GM23338 (cell line): Measurements from ENCODE around the gene NTM.

Experiments used
- CREB1 ChIP-seq: fragments of 250-450 bp; sonication (Bioruptor Pico); IDR thresholded peaks from 2 replicates; pipeline ENCODE4 v1.5.0; 2020; ENCODE audit warnings: low read depth, mild to moderate bottlenecking, moderate library complexity
- EZH2 ChIP-seq: fragments of 200-600 bp; sonication (generic); IDR thresholded peaks from one replicate; pipeline ENCODE4 v1.8.0; 2017; ENCODE audit warnings: antibody characterized with exemption, mild to moderate bottlenecking, low read depth; ENCODE audit not compliant: unreplicated experiment
- EZH2phosphoT487 ChIP-seq: fragments of 200-600 bp; sonication (generic); IDR thresholded peaks from one replicate; pipeline ENCODE4 v1.8.1; 2018; ENCODE audit warnings: antibody characterized with exemption; ENCODE audit not compliant: unreplicated experiment
- JUNB ChIP-seq: IDR thresholded peaks from one replicate; pipeline ENCODE4 v1.6.1; 2016; ENCODE audit warnings: antibody characterized with exemption; ENCODE audit not compliant: unreplicated experiment
- NANOG ChIP-seq: IDR thresholded peaks from 2 replicates; pipeline ENCODE4 v1.6.1; 2016; ENCODE audit warnings: antibody characterized with exemption, borderline replicate concordance
- POLR2AphosphoS5 ChIP-seq: IDR thresholded peaks from 2 replicates; pipeline ENCODE4 v1.6.1; 2016; ENCODE audit warnings: antibody characterized with exemption, low read depth
- STAT1 ChIP-seq: IDR thresholded peaks from one replicate; pipeline ENCODE4 v1.6.1; 2016; ENCODE audit warnings: antibody characterized with exemption; ENCODE audit not compliant: unreplicated experiment
- ZNF114 ChIP-seq: fragments of 250-450 bp; sonication (Bioruptor Pico); IDR thresholded peaks from 2 replicates; pipeline ENCODE4 v1.5.0; 2020; ENCODE audit warnings: mild to moderate bottlenecking, moderate library complexity
- TF ChIP-seq, protein P1 (sequence below), 2 experiments: fragments of 200-600 bp in 1 of 2; sonication (generic) in 1 of 2; conservative IDR thresholded peaks; 2 replicates each; pipeline versions ENCODE4 v1.5.1 to v1.6.1; 2016 to 2017; ENCODE audit warnings: antibody characterized with exemption in 2 of 2, low read depth in 2 of 2, mild to moderate bottlenecking in 2 of 2, moderate library complexity in 1 of 2
- TF ChIP-seq, protein P2 (sequence below): IDR thresholded peaks from one replicate; pipeline ENCODE4 v1.6.1; 2018; ENCODE audit warnings: antibody characterized with exemption; ENCODE audit not compliant: unreplicated experiment

DNA sequence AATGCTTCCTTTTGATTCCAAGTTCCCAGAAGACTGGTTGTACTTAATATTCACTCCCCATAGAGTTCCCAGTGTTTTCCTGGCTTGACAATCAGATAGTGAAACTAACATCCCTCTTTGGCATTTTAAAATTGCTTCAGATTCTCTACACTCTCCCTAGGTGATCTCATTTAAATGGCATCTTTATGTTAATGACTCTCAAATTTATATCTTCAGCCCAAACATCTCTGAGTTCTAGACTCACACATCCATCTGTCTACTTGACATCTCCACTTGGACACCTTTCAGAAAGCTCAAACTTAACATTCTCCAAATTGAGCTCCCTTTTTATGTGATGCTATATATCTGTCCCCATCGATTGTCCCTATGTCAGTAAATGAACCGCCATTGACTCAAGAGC, 232.0 kb downstream of the NTM start:
- TF ChIP-seq, protein P1, sequence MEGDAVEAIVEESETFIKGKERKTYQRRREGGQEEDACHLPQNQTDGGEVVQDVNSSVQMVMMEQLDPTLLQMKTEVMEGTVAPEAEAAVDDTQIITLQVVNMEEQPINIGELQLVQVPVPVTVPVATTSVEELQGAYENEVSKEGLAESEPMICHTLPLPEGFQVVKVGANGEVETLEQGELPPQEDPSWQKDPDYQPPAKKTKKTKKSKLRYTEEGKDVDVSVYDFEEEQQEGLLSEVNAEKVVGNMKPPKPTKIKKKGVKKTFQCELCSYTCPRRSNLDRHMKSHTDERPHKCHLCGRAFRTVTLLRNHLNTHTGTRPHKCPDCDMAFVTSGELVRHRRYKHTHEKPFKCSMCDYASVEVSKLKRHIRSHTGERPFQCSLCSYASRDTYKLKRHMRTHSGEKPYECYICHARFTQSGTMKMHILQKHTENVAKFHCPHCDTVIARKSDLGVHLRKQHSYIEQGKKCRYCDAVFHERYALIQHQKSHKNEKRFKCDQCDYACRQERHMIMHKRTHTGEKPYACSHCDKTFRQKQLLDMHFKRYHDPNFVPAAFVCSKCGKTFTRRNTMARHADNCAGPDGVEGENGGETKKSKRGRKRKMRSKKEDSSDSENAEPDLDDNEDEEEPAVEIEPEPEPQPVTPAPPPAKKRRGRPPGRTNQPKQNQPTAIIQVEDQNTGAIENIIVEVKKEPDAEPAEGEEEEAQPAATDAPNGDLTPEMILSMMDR (conservative IDR thresholded peaks at IDR 0.05; ENCODE audit: low read depth in 2 of 2) = no peak
- TF ChIP-seq, protein P2, sequence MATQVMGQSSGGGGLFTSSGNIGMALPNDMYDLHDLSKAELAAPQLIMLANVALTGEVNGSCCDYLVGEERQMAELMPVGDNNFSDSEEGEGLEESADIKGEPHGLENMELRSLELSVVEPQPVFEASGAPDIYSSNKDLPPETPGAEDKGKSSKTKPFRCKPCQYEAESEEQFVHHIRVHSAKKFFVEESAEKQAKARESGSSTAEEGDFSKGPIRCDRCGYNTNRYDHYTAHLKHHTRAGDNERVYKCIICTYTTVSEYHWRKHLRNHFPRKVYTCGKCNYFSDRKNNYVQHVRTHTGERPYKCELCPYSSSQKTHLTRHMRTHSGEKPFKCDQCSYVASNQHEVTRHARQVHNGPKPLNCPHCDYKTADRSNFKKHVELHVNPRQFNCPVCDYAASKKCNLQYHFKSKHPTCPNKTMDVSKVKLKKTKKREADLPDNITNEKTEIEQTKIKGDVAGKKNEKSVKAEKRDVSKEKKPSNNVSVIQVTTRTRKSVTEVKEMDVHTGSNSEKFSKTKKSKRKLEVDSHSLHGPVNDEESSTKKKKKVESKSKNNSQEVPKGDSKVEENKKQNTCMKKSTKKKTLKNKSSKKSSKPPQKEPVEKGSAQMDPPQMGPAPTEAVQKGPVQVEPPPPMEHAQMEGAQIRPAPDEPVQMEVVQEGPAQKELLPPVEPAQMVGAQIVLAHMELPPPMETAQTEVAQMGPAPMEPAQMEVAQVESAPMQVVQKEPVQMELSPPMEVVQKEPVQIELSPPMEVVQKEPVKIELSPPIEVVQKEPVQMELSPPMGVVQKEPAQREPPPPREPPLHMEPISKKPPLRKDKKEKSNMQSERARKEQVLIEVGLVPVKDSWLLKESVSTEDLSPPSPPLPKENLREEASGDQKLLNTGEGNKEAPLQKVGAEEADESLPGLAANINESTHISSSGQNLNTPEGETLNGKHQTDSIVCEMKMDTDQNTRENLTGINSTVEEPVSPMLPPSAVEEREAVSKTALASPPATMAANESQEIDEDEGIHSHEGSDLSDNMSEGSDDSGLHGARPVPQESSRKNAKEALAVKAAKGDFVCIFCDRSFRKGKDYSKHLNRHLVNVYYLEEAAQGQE = no peak
- TF ChIP-seq NANOG (no peak), EZH2phosphoT487 (no peak), EZH2 (no peak), ZNF114 (CRISPR knock-in tag) (no peak), STAT1 (no peak), JUNB (no peak), CREB1 (CRISPR knock-in tag) (no peak), POLR2AphosphoS5 (no peak)
